Retina (tissue), 1 donor: ENCODE data around the gene OR2A2.
"Not testable (repeated sequence)": the region's sequence is repeated elsewhere in the genome, so short reads cannot be mapped to it uniquely, and the experiment has no call there.

ENCODE experiments used
- DNase-seq: peaks from one replicate; pipeline ENCODE4 v3.0.0-alpha.2; 2016

OR2A2 gene, protein sequence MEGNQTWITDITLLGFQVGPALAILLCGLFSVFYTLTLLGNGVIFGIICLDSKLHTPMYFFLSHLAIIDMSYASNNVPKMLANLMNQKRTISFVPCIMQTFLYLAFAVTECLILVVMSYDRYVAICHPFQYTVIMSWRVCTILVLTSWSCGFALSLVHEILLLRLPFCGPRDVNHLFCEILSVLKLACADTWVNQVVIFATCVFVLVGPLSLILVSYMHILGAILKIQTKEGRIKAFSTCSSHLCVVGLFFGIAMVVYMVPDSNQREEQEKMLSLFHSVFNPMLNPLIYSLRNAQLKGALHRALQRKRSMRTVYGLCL

DNA sequence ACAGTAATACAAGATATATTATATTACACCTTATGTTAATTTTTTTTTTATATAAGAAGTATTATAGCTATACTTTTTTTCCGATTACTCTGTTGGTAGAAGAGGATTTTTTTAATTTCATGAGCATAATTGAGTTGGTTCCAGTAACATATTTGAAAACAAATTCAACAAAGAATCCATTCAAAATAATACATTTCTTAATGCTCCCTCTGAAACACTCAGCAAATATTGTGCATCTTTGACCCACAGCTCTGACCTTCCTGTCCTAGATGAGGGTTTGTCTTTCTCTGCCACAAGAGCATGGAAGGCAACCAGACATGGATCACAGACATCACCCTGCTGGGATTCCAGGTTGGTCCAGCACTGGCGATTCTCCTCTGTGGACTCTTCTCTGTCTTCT, at the start of gene OR2A2:
Gene OR2A2 (plus strand): TSS at position 301 of the 400 bp plus-strand sequence. CDS start 0 bp downstream, at position 301.
- no peak for DNase-seq

DNA sequence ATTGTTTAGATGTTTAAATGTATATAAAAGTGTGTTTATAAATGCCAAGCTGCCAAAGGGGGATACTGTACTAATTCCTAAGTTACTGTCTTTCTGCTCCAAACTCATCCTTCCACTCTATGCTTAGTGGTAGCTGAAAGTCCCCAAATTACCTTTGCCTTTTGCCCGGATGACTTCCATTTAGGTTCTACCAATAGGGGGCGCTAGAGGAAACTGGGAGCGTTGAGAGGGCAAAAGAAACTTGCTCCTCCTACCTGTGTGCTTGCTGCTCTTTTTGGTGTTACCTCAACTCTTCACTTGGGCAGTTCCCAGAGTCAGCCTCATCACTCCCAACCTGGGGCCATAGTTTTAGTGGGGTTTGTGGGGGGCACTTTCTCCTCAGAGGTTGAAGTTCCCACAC, 45.7 kb upstream of the OR2A2 start:
- DNase-seq: no peak

DNA sequence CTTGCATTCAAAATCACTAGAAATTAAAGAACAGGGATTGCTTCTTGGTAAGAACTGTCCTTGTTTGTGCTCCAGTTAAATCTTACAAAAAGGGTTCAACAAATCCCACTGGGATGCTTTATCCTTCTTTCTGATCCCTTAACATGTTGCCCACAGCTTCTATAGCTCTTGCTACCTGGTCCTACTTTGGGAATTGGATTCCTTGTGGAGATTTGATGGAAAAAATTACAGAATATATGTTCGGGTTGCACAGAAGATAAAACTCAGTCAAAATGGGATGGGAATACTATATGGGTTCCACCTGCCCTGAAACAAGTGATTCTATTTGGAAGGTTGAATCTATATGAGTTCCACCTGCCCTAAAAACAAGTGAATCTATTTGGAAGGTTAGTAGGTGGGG, 39.9 kb upstream of the OR2A2 start, which contains the start of gene OR2A25:
Gene OR2A25 (plus strand): TSS at position 301 of the 400 bp plus-strand sequence. CDS start 4,409 bp downstream, outside the sequence.
- no peak for DNase-seq

DNA sequence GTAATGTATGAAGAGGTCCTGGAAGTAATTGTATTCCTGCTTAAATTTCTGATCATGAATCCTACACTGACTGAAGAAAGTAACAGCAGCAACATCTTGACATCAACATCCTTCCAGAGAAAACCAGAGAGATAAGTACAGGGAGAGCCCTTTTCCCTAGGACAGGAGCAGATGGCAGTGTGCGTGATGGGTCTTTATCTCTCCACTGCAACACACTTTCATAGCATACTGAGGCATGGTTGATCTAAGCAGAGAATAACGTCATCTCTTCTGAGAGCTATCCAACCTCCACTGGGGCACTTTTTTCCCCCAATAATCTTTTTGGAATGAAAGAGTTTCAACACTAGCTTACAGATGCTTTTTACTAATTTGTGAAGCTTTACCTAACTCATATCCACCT, 39.4 kb upstream of the OR2A2 start:
- DNase-seq: no peak

DNA sequence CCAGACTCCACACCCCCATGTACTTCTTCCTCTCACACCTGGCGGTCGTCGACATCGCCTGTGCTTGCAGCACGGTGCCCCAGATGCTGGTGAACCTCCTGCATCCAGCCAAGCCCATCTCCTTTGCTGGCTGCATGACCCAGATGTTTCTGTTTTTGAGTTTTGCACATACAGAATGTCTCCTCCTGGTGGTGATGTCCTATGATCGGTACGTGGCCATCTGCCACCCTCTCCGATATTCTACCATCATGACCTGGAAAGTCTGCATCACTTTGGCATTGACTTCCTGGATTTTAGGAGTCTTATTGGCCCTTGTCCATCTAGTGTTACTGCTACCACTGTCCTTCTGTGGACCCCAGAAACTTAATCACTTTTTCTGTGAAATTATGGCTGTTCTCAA, 35.0 kb upstream of the OR2A2 start:
- no peak for DNase-seq

DNA sequence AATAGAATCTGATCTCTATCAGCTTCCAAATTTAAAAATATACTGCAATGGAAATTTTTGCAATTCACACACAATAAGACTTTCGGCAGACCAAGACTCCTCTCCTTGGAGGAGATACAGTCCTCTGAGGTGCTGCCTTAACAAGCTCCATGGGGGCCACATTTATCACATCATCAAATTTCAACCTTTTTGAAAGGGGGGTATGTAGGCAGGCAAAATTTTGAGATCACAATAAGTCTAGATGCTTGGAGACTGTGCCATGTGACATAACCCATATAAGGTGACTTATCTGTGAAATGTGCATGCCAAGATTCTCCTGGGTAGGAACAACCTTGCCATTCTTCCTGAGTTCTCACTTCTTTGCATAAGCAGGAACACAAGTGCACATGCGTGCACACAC, 23.4 kb upstream of the OR2A2 start, which contains the start of gene OR2A12:
Gene OR2A12 (plus strand): TSS at position 301 of the 400 bp plus-strand sequence. CDS start 8,830 bp downstream, outside the sequence.
- no peak for DNase-seq

DNA sequence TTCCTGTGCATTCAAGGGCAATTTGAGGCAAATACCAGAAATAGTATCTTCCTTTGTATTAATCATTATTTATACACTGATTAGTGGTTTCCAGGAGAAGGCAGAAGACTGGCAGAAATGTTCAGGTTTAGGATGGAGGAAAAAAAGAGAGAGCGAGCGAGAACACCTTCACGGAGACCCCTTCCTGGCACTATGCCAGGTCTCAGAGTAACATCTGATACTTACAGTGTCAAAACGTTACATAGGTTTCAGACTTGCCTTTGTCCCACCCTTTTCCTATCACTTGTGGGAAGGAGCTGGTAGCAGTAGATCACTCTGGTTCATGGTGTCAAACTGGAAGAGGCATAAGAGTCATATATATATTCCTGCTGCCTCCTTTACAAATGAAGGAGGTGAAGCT, 22.7 kb upstream of the OR2A2 start:
- DNase-seq: no peak

DNA sequence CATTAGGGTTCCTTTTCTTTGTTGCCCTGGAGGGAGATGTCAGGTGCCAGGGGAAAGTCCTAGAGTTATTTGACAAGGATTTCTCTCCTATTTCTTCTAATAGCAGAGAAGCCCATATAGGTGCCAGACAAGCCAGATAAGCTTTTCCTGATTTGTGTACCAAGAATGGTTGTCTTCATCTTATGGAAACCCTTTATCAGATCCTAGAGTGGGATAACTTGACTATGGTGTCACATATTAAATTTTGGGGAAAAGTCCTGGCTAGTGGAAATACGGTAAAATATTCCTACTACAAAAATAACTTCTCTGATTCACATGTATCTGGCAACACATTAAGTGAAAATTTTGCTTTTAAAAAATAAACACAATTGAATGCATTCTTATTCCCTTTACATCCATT, 22.2 kb upstream of the OR2A2 start:
- no peak for DNase-seq

DNA sequence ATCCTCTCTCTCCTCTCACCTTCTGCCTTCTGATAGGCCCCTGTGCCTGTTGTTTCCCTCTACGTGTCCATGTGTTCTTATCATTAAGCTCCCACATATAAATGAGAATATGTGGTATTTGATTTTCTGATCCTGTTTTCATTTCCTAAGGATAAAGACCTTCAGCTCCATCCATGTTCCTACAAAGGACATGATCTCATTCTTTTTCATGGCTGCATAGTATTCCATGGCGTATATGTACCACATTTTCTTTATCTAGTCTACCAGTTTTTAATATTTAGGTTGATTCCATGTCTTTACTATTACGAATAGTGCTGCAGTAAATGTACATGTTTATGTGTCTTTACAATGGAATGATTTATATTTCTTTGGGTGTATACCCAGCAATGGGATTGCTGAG, 18.7 kb upstream of the OR2A2 start:
- no peak for DNase-seq

DNA sequence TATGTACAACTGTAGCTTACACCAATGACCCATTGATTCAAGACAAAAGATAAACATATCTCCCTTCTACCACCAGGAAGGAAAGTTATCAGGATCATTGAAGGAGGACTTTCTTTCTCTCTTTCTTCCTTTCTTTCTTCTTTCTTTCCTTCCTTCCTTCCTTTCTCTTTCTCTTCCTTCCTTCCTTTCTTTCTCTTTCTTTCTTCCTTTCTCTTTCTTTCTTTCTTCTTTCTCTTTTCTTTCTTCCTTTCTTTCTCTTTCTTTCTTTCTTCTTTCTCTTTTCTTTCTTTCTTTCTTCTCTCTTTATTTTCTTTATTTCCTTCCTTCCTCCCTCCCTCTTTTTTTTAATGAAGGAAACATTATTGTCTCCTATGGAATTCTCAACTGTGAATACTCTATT, 10.6 kb upstream of the OR2A2 start:
- no peak for DNase-seq

DNA sequence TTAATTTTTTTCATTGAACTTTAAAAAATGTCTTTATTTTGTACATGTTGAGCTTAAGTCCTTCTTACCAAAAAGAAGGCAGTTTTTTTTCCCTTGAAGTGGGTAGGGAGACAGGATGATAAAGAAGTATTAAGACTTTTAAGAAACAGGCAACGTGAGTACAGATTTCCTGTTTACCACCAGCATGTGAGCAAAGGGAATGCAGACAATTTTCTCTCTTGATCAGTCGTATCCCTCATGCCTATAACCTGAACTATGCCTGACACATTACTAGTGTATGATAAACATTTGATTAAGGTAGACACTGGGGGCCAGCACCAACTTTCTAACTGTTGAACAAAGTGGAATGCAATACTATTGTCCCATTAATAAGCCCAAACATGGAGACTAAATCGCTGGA, 8.8 kb upstream of the OR2A2 start:
- no peak for DNase-seq

DNA sequence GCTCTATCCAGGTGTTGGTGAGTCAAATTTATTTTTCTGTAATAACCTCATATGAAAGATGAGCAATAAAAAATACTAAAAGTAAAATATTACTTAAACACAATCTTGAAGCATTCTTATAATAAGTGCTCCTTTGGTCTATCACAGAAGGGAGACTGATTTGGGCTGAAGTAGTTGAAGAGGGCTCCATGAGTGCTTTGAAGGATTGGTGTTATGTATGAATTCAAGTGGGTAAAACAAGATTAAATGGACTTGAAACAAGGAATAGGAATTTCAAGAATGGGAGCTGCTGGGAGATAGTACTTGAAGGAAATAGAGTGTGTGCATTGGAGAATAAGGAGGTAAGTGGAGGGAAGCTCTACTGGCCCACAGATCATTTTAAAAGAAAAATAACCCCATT, 7.3 kb upstream of the OR2A2 start:
- DNase-seq: no peak

DNA sequence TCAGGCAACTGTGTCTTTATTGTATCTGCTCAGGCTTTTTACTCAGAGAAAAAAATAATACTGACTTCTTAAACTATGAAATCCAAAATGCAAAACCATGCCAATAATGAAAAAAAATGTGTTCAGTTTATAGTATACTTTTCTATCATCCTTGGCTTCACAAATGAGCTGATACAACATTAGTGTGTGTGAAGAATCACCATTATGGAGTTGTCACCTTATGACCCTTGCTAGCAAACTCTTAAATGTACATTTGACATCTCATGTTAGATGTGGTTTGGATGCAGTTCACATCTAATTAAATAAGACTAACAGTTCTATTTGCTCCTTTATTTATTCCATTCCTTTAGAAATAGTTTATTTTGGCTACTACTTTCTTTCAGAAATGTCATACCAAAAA, 4.2 kb upstream of the OR2A2 start:
- DNase-seq: no peak

DNA sequence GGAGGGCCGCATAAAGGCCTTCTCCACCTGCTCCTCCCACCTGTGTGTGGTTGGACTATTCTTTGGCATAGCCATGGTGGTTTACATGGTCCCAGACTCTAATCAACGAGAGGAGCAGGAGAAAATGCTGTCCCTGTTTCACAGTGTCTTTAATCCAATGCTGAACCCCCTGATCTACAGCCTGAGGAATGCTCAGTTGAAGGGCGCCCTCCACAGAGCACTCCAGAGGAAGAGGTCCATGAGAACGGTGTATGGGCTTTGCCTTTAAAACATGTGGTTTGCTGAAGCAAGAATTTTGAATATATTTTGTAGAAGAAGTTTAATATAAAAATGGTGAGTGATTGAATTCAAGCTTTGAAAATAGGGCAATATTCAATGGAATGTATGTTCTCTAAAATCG, 889 bp downstream of the OR2A2 start:
- no peak for DNase-seq

DNA sequence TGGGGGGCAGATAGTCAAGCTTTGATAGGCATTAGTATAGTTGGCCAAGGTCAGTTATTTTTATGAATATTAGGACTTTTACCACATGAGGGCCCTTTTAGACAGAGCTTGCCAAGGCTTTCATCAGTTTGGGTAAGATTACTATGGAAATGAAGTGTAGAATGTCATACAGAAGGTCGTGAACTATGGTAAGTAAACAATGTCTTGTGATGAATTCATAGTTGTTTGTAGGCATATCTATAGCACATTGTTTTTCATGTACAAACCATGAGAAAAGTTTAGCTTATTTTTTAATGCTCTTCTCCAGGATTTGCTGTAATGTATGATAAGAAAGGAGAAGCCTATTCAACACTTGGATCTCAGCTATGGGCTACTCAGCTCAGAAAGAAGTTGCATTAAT, 4.3 kb downstream of the OR2A2 start:
- no peak for DNase-seq

DNA sequence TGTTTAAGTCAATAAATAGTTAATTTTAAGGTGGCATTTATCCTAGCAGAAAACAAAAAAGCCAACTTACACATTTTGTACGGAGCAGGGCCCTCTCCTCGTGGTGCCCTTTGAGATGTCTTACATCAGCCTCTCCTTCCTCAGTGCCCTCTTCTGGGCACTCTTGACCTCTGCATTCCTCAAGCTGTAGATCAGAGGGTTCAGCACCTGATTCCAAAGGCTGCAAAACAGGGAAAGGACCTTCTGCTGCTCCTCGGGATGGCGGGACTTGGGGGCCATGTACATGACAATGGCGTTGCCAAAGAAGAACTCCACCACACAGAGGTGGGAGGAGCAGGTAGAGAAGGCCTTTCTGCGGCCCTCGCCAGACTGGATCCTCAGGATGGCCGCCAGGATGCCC, 9.0 kb downstream of the OR2A2 start:
- DNase-seq: no peak

DNA sequence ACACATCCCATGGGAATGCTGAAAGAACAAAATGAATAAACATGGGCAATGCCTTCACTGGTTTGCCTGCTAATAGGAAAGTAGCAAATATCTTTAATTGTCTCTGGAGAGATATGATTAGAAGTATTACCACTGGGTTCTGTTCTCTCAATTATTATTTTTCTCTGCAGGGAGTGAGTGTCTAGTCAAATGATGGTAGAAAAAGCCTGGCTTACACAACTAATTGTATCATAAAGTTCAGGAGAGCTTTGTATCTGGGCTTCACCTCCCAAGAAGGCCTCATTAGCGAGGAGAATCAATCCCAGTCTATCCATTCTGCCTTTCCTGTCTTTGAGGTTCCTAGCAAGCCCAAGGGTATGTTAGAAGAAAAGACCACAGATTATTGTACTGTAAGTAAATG, 13.5 kb downstream of the OR2A2 start, which contains the start of gene OR2A14:
Gene OR2A14 (plus strand): TSS at position 301 of the 400 bp plus-strand sequence. CDS start 5,937 bp downstream, outside the sequence.
- no peak for DNase-seq

DNA sequence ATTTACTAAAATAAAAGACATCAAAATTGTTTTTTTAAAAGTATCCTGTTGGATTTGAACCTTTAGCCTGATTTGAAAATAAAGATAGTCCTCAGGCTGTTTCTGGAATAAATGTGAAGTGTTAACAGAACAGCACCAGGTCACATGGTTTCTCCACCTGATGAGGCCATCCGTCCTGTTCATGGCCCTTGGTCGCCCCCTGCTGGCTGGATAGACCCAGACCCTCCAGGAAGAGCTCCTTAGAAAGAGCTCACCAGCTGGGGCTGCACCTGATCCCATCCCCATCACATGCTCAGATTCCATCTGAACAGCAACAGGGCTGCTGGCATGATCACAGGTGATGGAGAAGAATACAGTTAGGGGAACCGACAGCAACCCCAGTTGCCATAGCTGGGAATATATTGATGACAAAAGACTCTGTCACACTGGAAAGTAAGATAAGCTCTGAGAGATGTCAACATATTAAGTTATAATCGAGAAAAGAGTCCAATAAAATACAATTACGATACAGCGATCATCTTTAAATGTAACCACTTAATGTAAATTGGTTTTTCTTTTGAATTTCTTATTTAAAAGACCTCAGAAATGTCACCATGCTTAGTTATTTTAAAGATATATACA, 18.4 kb downstream of the OR2A2 start:
- peak; percentile 71 for DNase-seq

DNA sequence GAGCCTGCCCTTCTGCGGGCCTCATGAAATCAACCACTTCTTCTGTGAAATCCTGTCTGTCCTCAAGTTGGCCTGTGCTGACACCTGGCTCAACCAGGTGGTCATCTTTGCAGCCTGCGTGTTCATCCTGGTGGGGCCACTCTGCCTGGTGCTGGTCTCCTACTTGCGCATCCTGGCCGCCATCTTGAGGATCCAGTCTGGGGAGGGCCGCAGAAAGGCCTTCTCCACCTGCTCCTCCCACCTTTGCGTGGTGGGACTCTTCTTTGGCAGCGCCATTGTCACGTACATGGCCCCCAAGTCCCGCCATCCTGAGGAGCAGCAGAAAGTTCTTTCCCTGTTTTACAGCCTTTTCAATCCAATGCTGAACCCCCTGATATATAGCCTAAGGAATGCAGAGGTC, 20.2 kb downstream of the OR2A2 start:
- not testable (repeated sequence) for DNase-seq

DNA sequence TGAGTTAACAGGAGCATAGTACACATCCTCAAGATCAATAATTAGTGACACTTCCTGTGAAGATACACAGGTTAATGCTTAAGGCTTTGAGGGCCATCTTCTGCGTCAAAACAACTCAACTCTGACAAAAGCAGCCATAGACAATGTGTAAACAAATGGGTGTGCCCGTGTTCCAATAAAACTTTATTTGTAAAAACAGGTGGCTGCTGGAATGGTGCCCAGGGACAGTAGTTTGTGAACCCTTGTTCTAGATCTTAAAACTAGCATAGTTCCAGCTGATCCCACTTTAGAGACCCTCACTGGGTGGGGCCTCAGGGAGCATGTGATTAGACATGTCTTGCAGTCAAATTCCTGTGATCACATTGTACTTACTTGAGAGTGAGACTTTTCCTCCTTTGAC, 21.3 kb downstream of the OR2A2 start:
- no peak for DNase-seq

DNA sequence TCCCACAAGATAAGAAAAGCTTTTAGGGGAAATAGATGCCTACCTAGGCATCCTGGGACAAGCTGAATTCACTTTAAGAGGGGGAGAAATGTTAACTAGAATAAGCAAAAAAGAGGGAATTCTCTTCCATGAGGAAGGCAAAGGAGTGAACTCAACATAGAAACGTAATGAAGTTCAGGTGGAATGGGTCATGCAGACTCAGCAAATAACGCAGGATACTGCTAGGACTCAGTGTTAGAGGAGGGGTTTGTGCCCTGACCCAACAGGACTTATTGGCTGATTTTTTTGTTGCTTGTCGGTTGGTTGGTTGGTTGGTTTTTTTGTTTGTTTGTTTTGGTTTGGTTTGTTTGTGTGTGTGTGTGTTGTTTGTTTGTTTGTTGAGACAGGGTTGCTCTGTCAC, 22.9 kb downstream of the OR2A2 start:
- no peak for DNase-seq

DNA sequence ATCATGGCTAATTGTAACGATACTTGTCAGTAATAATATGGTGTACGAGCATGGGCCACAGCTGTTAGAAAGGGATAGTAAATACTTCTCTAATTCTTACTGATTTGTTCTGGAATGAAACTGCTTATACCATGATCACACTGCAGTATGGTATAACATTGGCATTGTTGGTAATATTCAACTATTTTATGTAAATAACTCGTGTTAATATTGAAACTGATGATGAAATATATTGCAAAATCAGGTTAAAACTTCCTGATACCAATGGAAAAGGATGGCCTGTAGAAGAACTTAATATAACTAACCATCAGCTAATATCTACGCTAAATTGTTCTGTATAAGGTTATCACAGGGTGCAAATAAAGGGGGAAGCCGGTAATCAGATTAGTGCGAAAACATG, 23.9 kb downstream of the OR2A2 start:
- DNase-seq: no peak

DNA sequence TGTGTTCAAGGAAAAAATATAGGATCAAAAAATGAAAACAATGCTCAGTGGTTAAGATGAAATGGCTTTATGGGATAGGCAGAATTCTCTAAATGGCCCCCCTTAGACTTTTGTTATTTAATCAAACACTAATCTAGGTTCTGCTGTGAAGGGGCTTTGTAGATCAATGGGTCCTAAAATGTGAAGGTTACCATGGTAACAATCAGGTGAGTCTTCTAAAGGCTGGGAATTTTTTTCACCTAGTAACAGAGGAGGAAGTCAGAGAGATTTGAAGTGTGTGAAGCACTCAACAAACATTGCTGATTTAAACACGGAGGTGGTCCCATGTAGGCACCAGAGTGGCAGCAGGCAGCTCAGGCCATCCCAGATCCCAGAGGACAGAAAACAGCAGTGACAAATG, 24.7 kb downstream of the OR2A2 start:
- no peak for DNase-seq

DNA sequence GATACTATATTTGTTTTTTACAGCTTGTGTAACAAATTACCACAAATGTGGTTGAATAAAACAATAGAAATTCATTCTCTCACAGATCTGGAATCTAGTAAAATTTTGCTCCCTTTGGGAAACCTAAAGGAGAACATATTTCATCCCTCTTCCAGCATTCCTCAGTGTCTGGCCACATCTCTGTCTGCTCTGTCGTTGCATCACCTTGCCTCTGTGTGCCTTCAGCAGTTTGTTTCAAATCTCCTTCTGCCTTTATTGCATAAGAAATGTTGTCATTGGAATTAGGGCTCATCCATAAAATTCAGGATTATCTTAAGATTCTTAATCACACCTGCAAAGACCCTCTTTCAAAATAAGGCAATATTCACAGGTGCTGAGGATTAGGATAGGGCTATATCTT, 28.1 kb downstream of the OR2A2 start:
- DNase-seq: no peak

DNA sequence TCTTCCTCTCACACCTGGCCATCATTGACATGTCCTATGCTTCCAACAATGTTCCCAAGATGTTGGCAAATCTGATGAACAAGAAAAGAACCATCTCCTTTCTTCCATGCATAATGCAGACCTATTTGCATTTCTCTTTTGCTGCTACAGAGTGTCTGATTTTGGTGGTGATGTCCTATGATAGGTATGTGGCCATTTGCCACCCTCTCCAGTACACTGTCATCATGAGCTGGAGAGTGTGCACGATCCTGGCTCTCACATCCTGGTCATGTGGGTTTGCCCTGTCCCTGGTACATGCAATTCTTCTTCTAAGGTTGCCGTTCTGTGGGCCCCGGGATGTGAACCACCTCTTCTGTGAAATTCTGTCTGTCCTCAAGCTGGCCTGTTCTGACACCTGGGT, 32.8 kb downstream of the OR2A2 start:
- DNase-seq: no peak
